LHCN-M2 (cell line): Measurements from ENCODE around the gene PPARA. TPM values are rescaled to one million over a fixed set of nuclear protein-coding genes. Genes with fewer than 3 reads are reported as not detected.

Experiments
- DNase-seq: peaks from one replicate; pipeline ENCODE4 v3.0.0-alpha.2; 2012; ENCODE audit warnings: low read depth
- total RNA-seq: library from RNA; depleted of rRNA; stranded (reverse); fragments of >200 nt; gene quantifications from 2 replicates; pipeline ENCODE4 v1.2.3, GENCODE V29; 2014

Gene PPARA
- total RNA-seq, 1 experiment from 2014 or later: 6.3 TPM

DNA sequence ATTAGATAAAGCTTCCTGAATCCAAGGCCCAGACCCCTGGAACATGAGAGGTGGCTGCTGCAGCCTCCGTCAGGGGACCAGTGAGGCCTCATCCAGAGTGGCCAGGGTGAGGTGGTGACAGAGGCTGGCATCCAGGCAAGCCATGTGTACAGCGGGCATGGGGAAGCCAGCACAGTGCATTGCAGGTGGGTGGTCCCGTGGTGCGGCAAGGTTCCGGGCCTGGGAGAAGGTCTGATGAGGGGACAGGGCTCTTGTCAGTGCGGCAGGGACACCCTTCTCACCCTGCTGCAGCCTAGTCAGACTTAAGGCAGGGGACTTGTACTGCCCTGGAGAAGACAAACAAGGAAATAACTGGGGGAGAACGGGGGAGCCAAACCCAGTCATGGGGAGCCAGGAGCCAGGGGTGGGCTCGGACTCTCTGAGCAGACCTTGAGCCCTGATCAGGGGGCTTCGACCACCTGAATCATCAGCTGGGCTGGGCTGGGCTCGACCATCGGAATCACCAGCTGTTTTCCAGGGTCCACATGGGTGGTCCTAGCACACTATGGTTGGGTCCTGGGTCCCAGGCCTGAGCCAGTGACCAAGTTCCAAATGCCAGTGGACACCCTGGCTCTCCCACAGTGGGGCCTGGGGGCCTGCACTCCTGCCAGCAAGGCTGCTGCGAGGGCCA is 122.6 kb downstream of the PPARA start:
- DNase-seq: no peak

DNA sequence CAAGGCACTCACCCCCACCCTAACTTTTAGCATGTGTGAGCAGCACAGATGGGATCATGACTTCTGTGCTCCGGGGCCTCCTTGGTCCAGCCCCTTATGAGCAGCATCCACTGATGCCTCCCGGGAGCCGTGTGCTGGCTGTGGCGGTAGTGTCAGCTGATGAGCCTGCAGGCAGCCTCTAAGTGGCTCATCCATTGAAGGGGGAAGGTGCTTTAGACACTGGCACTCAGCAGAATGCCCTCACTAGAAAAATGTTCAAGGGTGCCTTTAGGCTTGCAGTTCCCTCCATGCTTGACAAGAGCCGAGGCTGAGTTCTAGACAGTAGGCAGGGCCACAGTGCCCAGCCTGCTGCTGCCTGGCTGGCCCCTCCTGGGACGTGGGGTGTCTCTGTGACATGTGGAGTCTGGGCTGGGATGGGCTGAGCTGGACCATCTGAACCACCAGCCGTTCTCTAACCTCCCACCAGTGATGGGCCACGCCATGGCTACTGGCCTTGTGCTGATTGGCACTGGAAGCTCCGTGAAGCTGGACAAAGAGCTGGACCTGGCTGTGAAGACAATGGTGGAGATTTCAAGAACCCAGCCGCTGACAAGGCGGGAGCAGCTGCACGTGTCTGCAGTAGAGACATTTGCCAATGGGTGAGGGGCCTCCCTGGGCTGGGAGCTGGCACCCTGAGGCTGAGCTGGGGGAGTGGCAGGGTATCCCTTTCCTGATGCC is 123.3 kb downstream of the PPARA start:
- DNase-seq: no peak

DNA sequence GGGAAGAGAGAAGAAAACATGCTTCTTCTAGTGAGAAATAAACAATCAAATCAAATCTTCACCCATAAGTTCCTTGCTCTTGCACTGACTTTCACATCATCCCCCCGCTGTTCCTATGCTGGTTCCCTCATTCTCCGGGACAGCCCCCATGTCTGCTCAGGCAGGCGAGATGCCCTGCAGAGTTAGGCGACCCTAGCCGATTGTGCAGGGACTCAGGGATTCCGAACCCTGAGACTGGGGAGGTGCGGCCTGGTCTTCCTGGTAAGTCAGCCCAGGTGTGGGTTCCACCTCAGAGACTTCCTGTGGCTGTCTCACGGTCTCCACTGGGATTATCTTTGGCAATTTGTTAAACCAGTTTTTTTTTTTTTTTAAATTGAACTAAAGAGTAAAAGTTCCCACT is 124.1 kb downstream of the PPARA start:
- DNase-seq: no peak

DNA sequence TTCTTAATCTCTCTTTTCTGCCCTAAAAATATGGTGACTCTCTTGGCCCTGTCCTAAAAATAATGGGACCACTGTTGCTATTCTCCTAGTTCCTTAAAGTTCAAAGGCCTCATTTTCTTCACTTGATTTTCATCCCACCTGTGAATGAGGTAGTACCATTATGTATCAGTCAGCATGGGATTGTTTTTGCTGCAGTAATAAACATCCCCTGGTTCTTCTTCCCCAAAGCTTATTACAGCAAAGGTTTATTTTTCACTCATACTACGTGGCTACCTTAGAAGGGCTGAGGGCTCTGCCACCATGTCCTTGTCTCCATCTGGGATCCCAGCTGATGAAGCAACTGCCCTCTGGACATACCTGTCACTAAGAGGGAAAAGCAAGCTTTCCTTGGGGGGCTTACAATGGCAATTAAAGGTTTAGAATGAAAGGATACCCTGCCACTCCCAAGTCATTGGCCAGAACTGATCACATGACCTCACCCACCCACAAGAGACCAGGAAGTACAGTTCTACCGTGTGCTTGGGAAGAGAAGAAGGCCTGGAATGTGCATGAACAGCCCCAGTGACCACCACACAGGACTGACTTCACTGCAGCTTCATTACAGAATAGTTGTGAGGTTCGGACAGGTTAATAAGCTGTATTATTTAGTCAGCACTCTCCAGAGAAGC is 125.3 kb downstream of the PPARA start:
- no peak for DNase-seq

DNA sequence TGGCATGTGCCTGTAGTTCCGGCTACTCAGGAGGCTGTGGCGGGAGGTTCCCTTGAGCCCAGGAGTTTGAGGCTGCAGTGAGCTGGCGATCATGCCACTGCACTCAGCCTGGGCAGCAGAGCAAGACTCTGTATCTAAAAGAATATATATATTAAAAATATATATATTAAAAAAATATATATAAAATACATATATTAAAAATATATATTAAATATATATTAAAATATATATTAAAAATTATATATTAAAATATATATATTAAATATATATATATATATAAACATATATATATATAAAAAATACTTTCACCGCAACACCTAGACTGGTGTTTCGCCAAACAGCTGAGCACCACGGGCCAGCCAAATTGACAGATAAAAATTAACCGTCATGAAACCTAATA is 126.2 kb downstream of the PPARA start:
- no peak for DNase-seq

DNA sequence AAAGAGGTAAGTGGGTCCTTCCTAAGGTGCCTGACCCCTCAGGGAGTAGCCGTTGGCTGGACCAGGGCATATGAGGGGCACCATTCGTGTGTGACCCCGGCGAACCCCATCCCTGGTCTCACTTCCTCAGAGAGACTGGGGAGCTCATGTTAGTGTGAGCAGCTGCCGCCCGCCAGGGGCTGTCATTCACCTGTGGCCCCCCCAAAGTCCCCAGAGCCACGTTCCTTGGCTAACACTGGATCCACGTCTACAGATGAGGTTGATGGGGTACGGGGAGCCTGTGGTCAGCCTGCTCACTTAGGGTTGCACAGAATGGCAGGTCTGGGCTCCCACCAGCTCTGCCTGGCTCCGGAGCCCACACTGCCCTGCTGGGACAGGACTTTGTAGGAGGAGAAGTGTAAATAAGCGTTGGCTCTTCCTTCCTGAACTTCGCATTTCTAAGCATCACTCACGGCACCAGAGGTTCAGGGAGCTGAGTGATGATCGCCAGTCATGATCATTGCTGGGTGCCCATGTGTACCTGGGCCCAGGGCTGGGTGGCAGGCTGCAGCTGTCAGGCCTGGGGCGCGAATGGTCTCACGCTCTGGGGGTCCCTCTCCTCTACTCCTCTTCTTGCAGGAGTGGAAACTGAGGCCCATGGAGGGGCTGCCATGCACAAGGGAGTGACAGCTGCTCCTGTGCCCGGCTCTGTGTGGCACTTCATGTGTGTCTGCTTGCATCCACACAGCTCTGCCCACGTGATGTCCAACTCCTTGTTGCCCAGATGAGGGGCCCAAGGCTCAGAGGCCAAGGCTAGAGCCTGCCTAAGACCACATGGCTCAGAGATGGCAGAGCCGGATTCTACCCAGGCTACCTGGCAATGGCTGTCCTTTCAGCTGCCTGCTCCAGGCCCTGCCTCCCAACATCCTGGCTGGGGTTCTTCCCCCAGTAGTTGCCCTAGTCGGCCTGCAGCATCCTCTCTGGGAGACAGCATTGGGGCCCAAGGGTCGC is 128.6 kb downstream of the PPARA start:
- no peak for DNase-seq

DNA sequence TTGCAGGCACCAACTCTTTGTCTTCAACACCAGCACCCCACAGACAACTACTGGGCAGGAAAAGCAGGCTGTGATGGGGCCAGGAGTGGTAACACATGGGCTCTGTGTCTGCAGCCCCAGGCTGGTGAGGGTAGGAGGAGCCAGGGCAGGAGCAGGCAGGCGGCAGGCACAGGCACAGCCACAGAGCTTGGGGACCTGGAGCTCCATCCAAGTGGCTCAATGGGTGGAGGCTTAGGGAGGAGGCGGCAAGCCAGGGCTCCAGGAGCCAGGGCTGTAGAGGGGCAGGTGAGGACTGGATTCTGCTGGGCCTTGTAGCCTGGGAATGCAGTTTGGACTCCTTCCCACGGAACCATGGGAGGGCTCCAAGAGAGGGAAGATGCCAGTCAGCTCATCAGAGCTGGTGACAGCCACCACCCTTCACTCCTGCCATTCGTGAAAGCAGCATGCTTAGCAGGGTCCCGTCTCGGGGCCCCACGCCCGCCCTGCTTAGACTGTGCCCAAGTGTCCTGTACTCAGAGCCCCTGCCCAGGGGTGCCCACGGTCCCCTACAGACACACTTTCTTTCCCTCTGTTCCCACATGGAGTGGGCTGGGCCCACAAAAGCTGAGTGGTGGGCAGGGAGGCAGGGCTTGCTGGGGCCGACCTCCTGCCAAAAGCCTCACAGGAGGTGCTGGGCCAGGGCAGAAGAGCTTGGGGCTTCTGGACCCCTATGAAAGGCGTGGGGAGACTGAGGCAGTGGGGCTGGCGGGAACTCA is 129.9 kb downstream of the PPARA start:
- no peak for DNase-seq

DNA sequence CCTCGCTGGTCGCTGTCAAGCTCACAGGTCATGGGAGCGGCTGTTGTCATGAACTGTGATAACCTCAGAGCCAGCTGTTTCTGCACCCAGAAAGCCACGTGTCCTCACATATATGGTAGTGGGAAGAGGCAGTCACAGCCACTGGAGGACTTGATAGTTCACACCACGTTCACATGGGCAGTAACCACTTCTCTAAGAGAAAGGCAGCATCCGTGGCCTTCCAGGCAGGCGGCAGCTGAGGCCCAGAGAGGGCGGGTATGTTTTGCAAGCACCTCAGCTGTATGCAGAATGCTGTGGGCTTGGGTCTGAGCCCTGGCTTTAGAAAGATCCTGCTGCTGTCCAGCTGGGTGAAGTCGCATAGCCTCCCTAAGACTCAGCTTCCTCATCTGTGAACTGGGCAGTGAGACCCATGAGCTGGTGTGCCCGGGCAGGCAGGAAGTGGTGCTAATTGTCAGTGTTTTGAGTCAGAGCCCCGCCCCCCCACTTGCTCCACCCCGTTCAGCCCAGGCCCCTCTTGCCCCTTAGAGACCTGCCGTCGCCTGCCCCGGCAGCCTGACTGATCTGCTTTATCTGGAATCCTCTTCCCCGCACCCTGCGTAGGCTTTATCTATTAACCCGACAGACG is 130.8 kb downstream of the PPARA start:
- no peak for DNase-seq

DNA sequence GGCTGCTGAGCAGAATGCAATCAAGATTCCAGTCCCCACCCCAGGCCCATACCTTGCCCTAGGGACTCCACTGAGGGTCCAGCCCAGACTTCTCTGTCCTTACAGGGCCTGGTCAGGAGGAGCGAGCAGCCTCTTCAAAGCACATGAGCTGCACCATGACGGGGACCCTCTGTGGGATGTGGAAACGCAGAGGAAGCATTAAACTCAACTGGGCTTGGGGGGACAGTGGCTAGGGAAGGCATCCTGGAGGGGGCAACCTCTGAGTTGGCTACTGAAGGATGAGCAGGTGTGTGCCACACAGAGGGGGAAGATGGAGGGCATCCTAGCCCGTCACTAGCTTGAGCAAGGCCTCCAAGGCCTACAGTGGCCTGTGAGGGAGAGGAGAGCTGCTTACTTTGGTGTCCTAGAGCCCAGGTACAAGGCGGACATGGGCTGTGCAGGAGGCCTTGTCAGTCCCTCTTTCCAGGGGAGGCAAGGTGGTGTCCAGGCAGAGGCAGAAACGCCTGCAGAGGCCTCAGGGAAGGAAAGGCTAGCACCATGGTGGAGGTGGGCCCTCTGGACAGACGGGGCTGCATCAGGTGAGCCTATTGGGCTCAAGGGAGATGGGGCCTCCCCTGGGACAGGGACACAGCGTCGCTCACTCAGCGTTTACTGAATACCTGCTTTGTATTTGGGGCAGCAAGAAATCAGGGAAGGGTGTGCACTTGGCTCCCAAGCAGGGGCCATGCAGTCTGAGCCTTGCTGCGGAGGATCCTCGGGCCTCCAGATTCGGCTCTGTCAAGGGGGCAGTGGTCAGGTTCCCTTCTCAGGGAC is 131.7 kb downstream of the PPARA start:
- DNase-seq: no peak

DNA sequence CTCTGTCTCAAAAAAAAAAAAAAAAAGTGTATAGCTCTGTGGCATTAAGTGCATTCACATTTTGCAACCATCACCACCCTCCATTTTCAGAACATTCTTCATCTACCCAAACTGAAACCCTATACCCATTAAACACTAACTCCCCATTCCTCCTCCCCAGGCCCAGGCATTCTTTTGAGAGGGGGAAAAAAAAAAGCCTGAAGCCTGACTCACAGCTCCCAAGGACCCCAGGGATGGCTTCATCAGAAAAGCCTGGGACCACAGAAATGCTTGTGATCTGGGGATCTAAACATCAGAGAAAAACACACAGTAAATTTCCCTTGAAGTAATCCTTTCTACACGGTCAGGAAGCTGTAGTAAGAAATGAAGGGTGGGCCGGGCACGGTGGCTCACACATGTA is 135.7 kb downstream of the PPARA start:
- DNase-seq: peak; percentile 52

DNA sequence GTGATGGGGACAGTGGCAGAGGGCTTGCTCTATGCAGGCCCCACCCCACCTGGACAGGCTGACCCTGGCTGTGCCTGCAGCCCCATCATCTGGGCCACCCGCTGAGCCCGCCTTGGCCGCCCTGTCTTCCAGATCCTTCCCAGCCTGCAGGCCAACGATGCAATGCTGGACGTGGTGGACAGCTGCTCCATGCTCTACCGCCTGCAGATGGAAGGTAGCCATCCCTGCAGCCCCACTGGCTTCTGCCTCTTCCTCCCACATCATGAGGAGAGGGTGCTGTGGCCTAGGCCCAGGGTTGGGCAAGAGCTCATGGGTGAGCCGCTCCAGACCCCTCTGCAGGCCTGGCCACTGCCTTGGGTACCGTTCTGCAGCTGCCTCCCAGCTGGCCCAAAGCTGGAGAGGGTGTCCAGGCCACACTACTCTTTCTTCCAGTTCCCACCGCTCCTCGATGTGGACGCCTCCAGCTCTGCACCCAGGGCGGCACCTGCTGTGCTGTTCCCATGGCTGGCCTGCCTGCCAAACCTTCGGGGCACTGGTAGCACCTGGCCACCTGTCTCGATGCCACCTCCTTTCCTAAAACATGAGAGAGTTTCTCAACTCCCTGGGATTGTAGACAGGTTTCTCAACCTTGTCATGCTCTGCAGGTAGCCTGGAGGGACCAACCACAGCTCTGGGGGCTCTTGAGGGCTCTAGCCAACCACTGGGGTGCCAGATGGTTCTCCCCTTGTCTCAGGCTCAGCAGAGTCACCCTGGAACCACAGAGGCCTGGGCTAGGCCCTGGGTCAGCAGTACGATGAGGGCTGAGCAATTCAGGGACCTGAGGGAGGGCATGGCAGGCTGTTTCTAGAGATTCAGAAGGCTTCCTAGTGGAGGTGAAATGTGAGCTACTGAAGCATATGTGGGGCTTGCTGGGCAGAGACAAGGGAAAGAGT is 136.9 kb downstream of the PPARA start:
- DNase-seq: no peak

DNA sequence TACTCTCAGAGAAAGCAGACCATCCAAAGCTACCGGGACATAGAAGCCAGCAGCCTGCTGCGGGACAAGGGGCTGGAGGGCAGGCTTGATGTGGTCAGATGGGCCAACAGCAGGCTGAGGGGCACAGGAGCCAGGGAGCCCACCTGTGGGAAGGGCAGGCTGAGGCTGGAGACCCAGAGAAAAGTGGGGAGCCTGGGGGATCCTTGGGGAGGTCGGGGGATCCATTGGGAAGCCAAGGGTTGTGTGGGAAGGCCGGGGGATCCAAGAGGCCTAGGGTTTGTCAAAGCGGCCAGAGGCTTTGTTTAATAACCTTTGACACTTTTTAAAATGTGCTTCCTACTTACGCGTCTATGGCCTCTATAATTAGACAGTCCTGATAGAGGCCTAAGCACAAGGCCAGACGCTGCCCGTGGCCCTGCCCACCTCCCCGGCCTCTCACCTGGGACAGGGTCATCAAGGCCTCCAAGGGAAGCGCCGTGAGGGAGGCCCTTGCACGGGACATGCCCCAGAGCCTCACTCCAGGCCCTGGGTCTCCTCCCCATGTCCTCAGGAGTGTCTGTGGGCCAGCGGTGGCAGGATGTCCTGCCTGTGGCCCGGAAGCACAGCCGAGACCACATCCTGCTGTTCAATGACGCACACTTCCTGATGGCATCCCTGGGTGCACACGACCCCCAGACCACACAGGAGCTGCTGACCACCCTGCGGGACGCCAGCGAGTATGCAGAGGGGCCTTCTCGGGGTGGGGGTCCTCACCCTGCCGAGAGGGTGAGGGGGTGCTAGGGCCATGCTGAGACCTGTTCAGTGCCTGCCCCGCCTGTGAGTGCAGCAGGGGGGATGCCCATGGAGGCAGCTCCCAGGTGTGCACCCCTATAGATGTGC is 137.8 kb downstream of the PPARA start:
- DNase-seq: no peak

DNA sequence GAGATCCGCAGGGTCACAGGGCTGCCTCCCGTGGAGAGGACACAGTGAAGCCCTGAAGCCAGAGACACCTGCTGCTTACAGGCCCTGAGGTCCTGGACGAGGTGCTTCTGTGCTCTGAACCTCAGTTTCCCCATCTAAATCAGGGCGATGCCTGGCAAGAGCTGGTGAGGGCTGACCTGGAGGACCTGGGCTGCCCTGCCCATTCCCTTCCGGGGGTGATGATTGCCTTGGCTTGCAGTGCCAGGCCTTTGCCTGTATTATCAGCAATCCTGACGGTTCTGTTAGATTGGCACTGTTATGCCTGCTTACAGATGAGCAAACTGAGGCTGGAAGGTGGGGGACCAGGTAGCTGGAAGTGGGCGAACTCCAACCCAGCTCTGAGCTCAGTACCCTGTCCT is 138.5 kb downstream of the PPARA start:
- DNase-seq: no peak

DNA sequence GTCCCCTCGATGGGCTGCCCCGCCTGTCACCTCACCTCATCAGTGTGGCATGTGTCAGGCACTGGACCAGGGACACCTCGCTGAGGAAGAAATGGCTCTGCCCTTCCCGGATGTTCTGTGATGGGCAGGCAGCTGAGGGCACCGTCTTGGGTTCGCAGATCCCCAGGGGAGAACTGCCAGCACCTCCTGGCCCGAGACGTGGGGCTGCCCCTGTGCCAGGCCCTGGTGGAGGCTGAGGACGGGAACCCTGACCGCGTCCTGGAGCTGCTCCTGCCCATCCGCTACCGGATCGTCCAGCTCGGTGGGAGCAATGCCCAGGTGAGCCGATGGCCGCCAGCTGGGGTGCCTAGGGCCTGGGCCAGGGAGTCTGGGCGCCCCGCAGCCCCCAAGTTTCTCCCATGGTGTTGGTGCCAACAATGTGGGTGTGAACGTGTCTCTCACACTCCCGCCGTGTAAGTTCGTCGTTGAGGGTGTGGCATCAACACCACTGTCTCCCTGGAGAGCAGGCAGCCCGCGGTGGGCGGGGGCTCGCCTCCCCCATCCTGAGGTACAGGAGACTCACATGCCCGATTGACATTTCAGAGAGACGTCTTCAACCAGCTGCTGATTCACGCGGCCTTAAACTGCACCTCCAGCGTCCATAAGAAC is 139.0 kb downstream of the PPARA start:
- no peak for DNase-seq

DNA sequence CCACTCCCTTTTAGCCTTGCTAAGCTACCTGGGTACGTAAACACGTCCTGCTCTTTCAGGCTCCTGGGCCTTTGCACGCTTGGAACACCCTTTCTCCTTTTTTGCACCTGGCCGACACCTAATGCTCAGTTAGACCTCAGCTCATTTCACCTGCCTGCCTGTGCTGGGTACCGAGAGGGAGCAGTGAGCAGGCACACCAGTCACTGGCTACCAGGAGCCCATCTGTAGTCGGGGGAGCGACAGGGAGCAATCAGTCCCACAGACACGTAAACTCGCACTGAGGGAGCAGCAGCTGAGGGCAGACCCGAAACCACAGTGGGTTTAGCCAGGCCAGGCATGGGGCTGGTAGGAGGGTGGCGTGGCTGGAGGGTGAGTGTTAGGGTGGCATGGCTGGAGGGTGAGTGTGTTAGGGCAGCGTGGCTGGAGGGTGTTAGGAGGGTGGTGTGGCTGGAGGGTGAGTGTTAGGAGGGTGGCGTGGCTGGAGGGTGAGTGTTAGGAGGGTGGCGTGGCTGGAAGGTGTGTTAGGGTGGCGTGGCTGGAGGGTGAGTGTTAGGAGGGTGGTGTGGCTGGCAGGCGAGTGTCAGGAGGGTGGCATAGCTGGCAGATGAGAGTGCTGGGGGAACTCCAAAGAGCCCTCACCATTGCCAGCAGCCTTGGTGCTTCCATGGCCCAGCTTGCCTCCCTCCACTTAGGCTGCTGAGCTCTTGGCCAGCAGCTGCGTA is 140.0 kb downstream of the PPARA start:
- no peak for DNase-seq
